NB4 (cell line): ENCODE data around the gene FAM98B.

ENCODE experiments used
- MAX ChIP-seq: IDR thresholded peaks from 2 replicates; pipeline ENCODE4 v1.6.1; 2011; ENCODE audit warnings: low read depth, low read length
- POLR2A ChIP-seq: IDR thresholded peaks from 2 replicates; pipeline ENCODE4 v1.6.1; 2011; ENCODE audit warnings: mild to moderate bottlenecking; ENCODE audit not compliant: insufficient read length; ENCODE audit errors: extremely low read depth

DNA sequence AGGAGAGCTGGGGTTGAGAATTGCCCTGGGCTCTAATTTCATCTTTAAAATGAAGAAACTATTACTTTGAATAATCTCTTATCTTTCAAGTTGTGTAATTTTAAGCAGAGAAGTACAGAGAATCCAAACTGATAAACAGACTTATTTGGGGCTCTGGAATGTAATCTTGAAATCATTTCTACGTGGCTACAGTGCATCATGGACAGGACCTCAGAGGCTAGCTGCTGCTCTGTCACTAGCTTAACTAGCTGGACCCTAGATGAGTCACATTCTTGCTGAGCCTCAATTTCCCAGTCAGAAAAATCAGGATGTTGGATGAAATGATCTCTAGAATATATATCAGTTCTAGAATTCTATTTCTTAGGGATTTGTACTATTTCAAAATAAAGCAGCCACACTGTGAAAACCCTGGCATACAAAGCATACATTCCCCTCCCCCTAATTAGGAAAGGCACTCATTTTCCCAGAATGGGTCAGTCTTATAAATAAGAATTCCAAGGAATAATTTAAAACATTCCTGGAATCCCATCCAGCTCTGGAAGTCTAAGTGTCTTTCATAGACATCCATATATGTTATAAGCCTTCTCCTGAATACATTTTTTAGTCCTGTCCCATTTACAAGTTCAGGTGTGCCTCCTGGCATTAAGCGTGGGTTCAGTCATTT is 63.5 kb downstream of the FAM98B start:
- no peak for TF ChIP-seq POLR2A
- TF ChIP-seq MAX: no peak
